Memory B cell (primary cell): ENCODE measurements around the gene SLC9C2.
"Not testable (repeated sequence)": the region's sequence is repeated elsewhere in the genome, so short reads cannot be mapped to it uniquely, and the experiment has no call there.

Experiments used
- ATAC-seq: fragments of 150-1000 bp; cut with Tn5 transposase; 2 replicates; pipeline ENCODE4 v1.10.0; 2021; ENCODE audit warnings: low read depth, mild to moderate bottlenecking, moderate library complexity
- DNase-seq, 2 donors: peaks; one replicate each; pipeline ENCODE4 v3.0.0; 2022; ENCODE audit warnings: low spot score in 2 of 2
- H3K27ac Mint-ChIP-seq: one replicate; pipeline ENCODE4 v1.8.0; 2022; ENCODE audit warnings: mild to moderate bottlenecking, moderate library complexity, mixed read lengths
- H3K27me3 Mint-ChIP-seq: one replicate; pipeline ENCODE4 v1.8.0; 2022; ENCODE audit warnings: mixed read lengths
- H3K36me3 Mint-ChIP-seq: one replicate; pipeline ENCODE4 v1.8.0; 2022; ENCODE audit warnings: mild to moderate bottlenecking, mixed read lengths
- H3K4me1 Mint-ChIP-seq: one replicate; pipeline ENCODE4 v1.8.0; 2022; ENCODE audit warnings: mixed read lengths
- H3K4me3 Mint-ChIP-seq: one replicate; pipeline ENCODE4 v1.8.0; 2022; ENCODE audit warnings: mild to moderate bottlenecking, moderate library complexity, mixed read lengths
- H3K9me3 Mint-ChIP-seq: one replicate; pipeline ENCODE4 v1.8.0; 2022; ENCODE audit warnings: mixed read lengths

The SLC9C2 gene

GRCh38 chr1:173496757-173497320 is 106.0 kb downstream of the SLC9C2 start:
- Mint-ChIP-seq H3K4me3 (no peak overlapping the region), H3K4me1 (no peaks in the 10 kb centered on the region), H3K9me3 (peaks cover 2% of the 10 kb centered on the region), H3K36me3 (peaks cover 1% of the 10 kb centered on the region), H3K27ac (no peak overlapping the region), H3K27me3 (no peaks in the 10 kb centered on the region)
- no peak for DNase-seq
- ATAC-seq = no peak

DNA sequence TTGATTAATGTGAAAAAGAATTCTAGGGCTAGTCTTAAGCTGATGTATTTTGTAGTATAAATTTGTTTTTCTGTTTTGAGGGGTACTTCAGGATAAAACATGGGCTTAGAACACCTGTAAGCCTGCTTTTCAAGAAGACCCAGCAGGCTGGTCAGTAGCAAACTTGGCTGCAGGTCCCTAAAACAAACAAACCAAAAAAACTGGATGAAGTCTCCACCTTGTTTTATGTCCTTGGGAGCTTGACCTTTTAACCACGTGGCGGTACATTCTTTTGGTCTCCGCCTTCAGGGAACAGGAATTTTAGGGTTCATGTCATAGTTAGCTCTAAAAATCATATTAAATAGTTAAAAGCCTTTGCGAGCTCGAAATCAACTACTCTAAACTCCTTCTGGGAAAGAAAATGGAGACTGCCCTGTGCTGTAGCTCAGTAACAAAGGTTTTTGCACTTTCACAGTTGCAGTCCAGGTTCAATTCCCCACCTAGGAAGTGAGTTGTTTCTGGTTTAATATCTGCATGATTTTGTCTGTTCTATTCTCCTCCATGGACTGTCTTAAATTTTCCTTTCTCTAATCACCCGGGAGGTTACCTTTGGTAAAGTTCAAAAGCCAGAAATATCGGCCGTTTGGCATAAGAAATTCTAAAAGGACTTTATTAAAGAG is 107.1 kb downstream of the SLC9C2 start:
- DNase-seq (no peak), ATAC-seq (no peak)
- H3K27me3 Mint-ChIP-seq = no peaks in the 10 kb centered on the region
- H3K4me1 Mint-ChIP-seq = no peaks in the 10 kb centered on the region
- H3K36me3 Mint-ChIP-seq = no peaks in the 10 kb centered on the region
- peaks cover 2% of the 10 kb centered on the region for H3K9me3 Mint-ChIP-seq
- H3K27ac Mint-ChIP-seq = no peak overlapping the region
- H3K4me3 Mint-ChIP-seq = no peak overlapping the region

- H3K36me3 Mint-ChIP-seq, H3K4me1 Mint-ChIP-seq, ATAC-seq, H3K9me3 Mint-ChIP-seq, H3K27ac Mint-ChIP-seq, H3K4me3 Mint-ChIP-seq, DNase-seq, H3K27me3 Mint-ChIP-seq: not testable (repeated sequence)
These were observed 109.7 kb downstream of the SLC9C2 start for GRCh38 chr1:173493125-173493524.

DNA sequence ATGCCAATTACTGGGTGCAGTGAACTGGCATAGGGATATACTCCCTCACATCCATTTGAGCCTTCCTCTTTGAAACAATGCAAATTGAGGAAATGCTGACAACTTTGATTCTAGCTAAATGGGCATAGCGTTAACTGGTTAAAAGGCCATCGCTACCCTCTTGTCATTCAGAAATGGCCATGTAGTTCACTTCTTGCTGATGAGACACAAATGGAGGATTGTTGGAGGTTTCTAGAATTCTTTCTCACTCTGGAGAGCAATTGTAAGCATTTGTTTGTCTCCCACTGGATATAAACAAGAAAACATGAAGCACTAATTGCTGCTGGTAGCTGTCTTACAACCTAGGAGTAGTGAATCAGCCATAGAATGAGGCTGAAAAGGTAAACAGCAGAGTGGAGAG is 111.4 kb downstream of the SLC9C2 start:
- Mint-ChIP-seq H3K9me3 (peaks cover 2% of the 10 kb centered on the region), H3K4me3 (no peak overlapping the region), H3K36me3 (peaks cover 17% of the 10 kb centered on the region), H3K4me1 (no peaks in the 10 kb centered on the region), H3K27me3 (no peaks in the 10 kb centered on the region), H3K27ac (no peak overlapping the region)
- ATAC-seq = no peak
- DNase-seq = no peak

DNA sequence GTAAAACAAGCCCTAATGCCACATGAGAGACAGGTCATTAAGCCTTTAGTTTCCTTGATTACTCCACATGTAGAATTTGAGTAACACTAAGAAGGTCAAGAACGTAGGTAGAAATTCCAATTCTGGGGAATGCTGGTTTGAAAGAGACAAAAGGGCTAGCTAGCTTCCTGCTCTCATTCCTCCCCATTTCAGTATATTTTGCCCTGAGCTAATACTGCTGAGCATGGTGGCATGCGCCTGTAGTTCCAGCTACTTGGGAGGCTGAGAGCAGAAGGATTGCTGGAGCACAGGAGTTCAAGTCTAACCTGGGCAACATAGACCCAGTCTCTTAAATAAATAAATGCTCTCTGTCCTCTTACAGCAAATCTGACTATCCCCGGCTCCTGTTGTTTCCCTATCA is 112.9 kb downstream of the SLC9C2 start:
- DNase-seq = no peak
- ATAC-seq = no peak
- Mint-ChIP-seq H3K27me3 (no peaks in the 10 kb centered on the region), H3K9me3 (peaks cover 2% of the 10 kb centered on the region), H3K4me1 (no peaks in the 10 kb centered on the region), H3K27ac (no peak overlapping the region), H3K4me3 (no peak overlapping the region), H3K36me3 (peaks cover 26% of the 10 kb centered on the region)

GRCh38 chr1:173489149-173489600 is 113.7 kb downstream of the SLC9C2 start:
- H3K4me1 Mint-ChIP-seq = peaks cover 2% of the 10 kb centered on the region
- no peak for ATAC-seq
- H3K4me3 Mint-ChIP-seq = no peak overlapping the region
- H3K27me3 Mint-ChIP-seq = no peaks in the 10 kb centered on the region
- H3K36me3 Mint-ChIP-seq = peaks cover 31% of the 10 kb centered on the region
- peaks cover 2% of the 10 kb centered on the region for H3K9me3 Mint-ChIP-seq
- DNase-seq = no peak
- H3K27ac Mint-ChIP-seq = no peak overlapping the region

GRCh38 chr1:173488001-173488400 is 114.9 kb downstream of the SLC9C2 start:
- H3K27me3 Mint-ChIP-seq = no peaks in the 10 kb centered on the region
- H3K36me3 Mint-ChIP-seq = peaks cover 35% of the 10 kb centered on the region
- H3K4me3 Mint-ChIP-seq = no peak overlapping the region
- ATAC-seq (no peak), DNase-seq (no peak)
- H3K27ac Mint-ChIP-seq = no peak overlapping the region
- no peaks in the 10 kb centered on the region for H3K9me3 Mint-ChIP-seq
- peaks cover 2% of the 10 kb centered on the region for H3K4me1 Mint-ChIP-seq

DNA sequence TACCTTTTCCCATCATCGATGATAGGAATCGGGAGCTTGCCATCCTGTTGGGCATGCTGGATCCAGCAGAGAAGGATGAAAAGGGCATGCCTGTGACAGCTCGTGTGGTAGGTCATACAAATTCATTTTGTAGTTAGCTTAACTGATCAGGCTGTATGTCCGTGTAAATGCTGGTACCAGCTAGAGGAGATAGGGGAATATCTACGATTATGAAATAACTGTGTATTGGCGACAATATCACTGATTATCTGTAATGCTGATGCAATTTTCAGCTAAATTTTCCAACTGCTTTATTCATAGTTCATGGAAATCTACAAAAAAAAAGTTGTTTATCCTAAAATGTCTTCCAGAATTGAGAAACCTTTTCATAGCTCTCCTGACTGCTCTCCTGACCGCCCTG is 117.5 kb downstream of the SLC9C2 start:
- Mint-ChIP-seq H3K4me1 (peaks cover 4% of the 10 kb centered on the region), H3K9me3 (no peaks in the 10 kb centered on the region), H3K27ac (no peak overlapping the region), H3K36me3 (peaks cover 50% of the 10 kb centered on the region), H3K27me3 (no peaks in the 10 kb centered on the region), H3K4me3 (no peak overlapping the region)
- DNase-seq (no peak), ATAC-seq (no peak)

DNA sequence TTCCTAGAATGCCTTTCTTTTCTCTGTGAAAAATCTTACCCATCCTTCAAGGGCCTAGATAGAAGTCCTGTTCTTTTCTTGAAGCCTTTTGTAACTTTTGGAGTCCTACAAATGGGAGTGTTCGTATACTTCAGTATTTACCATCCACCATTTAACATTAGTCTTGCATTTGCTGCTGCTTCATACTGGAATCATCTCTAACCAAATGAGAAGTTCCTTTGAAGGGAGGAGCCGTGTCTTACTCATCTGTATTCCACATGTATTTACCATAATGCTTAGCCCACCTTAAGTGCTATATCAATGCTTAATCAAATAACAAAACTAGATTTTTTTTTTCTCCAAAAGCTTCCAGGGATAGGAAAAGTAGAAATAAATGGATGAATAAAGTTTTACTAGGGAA is 118.6 kb downstream of the SLC9C2 start:
- H3K27me3 Mint-ChIP-seq = no peaks in the 10 kb centered on the region
- H3K27ac Mint-ChIP-seq = no peak overlapping the region
- DNase-seq (no peak), ATAC-seq (no peak)
- H3K36me3 Mint-ChIP-seq = peaks cover 51% of the 10 kb centered on the region
- H3K4me3 Mint-ChIP-seq = no peak overlapping the region
- H3K4me1 Mint-ChIP-seq = peaks cover 12% of the 10 kb centered on the region
- H3K9me3 Mint-ChIP-seq = no peaks in the 10 kb centered on the region

GRCh38 chr1:173482683-173483082 is 120.2 kb downstream of the SLC9C2 start:
- H3K36me3 Mint-ChIP-seq = peaks cover 41% of the 10 kb centered on the region
- no peak for DNase-seq
- no peak overlapping the region for H3K27ac Mint-ChIP-seq
- H3K4me3 Mint-ChIP-seq = no peak overlapping the region
- no peaks in the 10 kb centered on the region for H3K9me3 Mint-ChIP-seq
- H3K4me1 Mint-ChIP-seq = peaks cover 21% of the 10 kb centered on the region
- no peak for ATAC-seq
- H3K27me3 Mint-ChIP-seq = no peaks in the 10 kb centered on the region

DNA sequence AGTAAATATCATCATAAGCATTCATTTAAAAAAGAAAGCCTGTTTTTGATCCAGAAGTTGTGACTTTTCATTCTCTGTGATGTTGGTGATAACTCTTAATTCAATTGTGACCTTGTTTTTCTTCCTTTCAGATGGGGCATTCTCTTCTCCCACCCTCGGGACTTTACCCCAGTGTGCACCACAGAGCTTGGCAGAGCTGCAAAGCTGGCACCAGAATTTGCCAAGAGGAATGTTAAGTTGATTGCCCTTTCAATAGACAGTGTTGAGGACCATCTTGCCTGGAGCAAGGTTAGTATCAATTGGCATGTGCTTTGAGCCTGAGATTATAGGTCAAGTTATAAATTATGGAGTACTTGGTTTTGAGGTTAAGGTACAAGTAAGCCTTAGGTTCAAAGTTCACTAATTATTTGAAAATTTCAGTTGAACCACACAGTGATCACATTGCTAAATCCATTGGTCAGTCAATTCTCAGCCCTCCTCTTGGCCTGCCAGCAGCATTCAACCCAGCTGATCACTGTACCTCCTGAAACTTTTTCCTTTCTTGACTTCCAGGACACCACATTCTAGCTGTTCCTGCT is 121.6 kb downstream of the SLC9C2 start:
- peaks cover 35% of the 10 kb centered on the region for H3K36me3 Mint-ChIP-seq

GRCh38 chr1:173479649-173480048 is 123.2 kb downstream of the SLC9C2 start:
- Mint-ChIP-seq H3K4me1 (peaks cover 34% of the 10 kb centered on the region), H3K27me3 (no peaks in the 10 kb centered on the region), H3K27ac (no peak overlapping the region), H3K36me3 (peaks cover 24% of the 10 kb centered on the region), H3K9me3 (no peaks in the 10 kb centered on the region), H3K4me3 (no peak overlapping the region)
- no peak for DNase-seq
- ATAC-seq = no peak

More for the DNA sequence above, 121.6 kb downstream of the SLC9C2 start:
- DNase-seq (no peak), ATAC-seq (no peak)
- H3K4me3 Mint-ChIP-seq = no peak overlapping the region
- no peaks in the 10 kb centered on the region for H3K9me3 Mint-ChIP-seq
- peak overlapping the region; percentile 3 for H3K27ac Mint-ChIP-seq
- peaks cover 21% of the 10 kb centered on the region for H3K4me1 Mint-ChIP-seq
- H3K27me3 Mint-ChIP-seq = no peaks in the 10 kb centered on the region

DNA sequence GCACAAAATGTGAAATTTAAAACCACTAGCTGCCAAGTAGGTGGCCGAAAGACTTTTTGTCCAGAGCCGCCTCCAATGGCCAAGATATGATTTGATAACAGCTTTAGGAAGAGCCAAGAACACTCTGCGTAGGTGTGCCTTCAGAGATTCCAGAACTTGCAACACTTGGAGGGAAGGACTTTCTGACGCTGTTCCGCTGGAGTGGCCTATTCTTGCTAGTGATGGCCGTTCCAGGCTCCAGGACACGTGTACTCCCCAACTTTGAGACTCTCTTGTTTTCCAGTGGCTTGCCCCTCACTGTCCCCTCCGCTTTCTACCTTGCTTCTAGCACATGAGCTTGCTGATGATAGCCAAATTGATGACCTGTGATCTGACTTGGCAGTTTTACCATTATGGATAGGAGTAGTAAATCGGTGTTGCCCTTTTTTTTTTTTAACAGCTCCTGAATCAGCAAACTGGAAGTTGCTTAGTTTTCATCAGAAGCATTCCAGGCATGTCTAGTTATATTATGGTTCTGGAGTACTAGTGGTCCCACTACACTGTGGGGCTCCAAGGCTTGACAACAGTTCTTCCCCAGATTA is 124.7 kb downstream of the SLC9C2 start:
- H3K27ac Mint-ChIP-seq = peak overlapping the region; percentile 91
- peaks cover 44% of the 10 kb centered on the region for H3K4me1 Mint-ChIP-seq
- peak overlapping the region; percentile 93 for H3K4me3 Mint-ChIP-seq
- no peak for ATAC-seq
- DNase-seq = no peak
- H3K36me3 Mint-ChIP-seq = peaks cover 18% of the 10 kb centered on the region
- no peaks in the 10 kb centered on the region for H3K9me3 Mint-ChIP-seq
- H3K27me3 Mint-ChIP-seq = no peaks in the 10 kb centered on the region

GRCh38 chr1:173477286-173478093 is 125.4 kb downstream of the SLC9C2 start, which contains the start of gene PRDX6:
TSS of gene PRDX6 (plus strand) at chr1:173477335. CDS start at chr1:173477398, 63 bp downstream.
- peak within 1 kb of the TSS; percentile 93 for H3K4me3 Mint-ChIP-seq
- no peaks in the 10 kb centered on the region for H3K9me3 Mint-ChIP-seq
- peaks cover 44% of the 10 kb centered on the region for H3K4me1 Mint-ChIP-seq
- peak; percentile 23 for ATAC-seq
- H3K36me3 Mint-ChIP-seq = peaks cover 16% of the 10 kb centered on the region
- no peaks in the 10 kb centered on the region for H3K27me3 Mint-ChIP-seq
- DNase-seq = peak in 1 of 2 donors; percentile 66
- H3K27ac Mint-ChIP-seq = peak within 1 kb of the TSS; percentile 91
